Erythroblast (primary cell): ENCODE data around the gene OR10X1.

Experiments used
- GATA1 ChIP-seq: IDR thresholded peaks from 2 replicates; pipeline ENCODE4 v1.6.1; 2011; ENCODE audit warnings: low read depth, mild to moderate bottlenecking, control low read depth, low read length, moderate library complexity
- POLR2A ChIP-seq: IDR thresholded peaks from 2 replicates; pipeline ENCODE4 v1.6.1; 2011; ENCODE audit warnings: mild to moderate bottlenecking, low read length

DNA sequence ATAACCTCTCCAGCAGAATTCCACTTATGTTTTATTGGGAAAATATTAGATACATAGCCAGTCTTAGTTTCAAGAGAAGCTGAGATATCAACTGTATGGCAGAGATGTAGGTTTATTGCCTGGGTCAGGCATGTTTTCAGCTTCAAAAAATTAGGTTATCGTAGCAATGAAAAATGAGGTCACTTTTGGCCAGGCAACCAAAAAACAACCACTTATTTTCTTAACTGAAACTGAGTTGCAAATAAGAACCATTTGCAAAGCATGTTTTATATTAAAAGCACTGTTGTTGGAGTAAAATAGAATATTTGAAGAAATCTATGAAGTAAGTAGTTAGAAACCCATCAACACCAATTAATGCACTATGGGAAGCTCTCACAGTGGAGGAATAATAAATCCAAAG lies 20.0 kb downstream of the OR10X1 start:
- no peak for TF ChIP-seq POLR2A
- TF ChIP-seq GATA1 = no peak
